ENCODE data around the gene PTH. TPM values are rescaled to one million over a fixed set of nuclear protein-coding genes. Genes with fewer than 3 reads are reported as not detected.
A peak's percentile ranks its signal among the peaks of the same experiment; 100 is the strongest.

PTH gene
- total RNA-seq, 1 donor from 2014 or later: not detected

DNA sequence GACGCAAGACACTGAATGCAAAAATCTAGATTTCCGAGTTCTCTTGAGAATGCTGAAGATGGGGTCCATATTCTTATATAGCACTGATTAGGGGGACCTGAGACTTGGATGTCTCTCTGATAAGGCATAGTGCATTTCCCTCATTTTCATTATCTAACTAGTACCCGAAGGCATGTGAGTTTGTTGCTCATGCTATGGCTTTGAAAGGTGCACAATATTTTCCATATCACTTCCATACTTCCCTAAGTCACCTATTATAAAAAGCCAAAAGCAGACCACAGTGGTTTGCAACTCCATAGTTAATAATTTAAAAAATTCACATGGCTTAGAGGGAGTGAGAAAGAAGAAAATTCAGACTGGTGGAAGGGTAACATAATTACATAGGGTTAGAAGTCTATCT is 34.5 kb downstream of the PTH start:
- peaks cover 2% of the 10 kb centered on the region for H3K27me3 Mint-ChIP-seq (ENCODE audit: insufficient read depth, low read depth)

DNA sequence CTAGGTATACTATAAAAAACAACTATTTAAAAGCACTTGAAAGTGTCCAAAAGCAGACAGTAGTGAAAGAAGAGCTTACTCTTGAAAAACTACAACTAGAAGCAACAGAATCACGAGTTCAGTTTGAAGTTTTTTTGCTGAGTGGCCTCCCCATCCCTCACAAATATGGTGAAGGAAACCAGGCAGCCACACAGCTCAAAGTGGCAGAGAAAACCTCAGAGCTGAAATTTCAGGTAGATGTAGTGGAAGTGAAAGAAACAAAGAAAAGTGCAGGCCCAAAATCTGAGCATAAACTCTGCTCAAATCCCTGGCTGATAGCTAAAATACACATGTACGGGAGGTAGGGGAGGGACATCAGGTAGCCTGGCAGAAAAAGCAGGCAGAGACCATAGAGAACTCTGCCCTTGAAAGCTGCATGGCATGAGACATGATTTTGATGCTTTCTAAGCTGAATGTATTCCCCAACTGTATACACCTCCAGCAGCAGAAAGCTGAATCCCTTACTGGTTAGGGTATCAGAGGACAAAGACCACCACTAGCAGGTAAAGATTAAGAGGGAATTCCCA is 44.9 kb downstream of the PTH start:
- DNase-seq (ENCODE audit: low spot score): no peak
- no peaks in the 10 kb centered on the region for H3K36me3 ChIP-seq
- no peaks in the 10 kb centered on the region for H4K20me1 ChIP-seq (ENCODE audit: low read depth)
- Mint-ChIP-seq H3K36me3 (peaks cover 9% of the 10 kb centered on the region), H3K4me1 (peaks cover 4% of the 10 kb centered on the region), H3K4me3 (no peak overlapping the region), H3K27ac (peak overlapping the region; percentile 62), H3K9me3 (peaks cover 13% of the 10 kb centered on the region), H3K27me3 (ENCODE audit: insufficient read depth, low read depth) (peaks cover 2% of the 10 kb centered on the region)
- H3K79me2 ChIP-seq (ENCODE audit: low read depth): peaks cover 86% of the 10 kb centered on the region
- peak overlapping the region; percentile 27 for H3K27ac ChIP-seq
- no peak overlapping the region for H3K4me3 ChIP-seq
- H3K4me1 ChIP-seq: peaks cover 14% of the 10 kb centered on the region
- H2AFZ ChIP-seq (replicated peaks): no peak overlapping the region
- peaks cover 8% of the 10 kb centered on the region for H3F3A ChIP-seq (ENCODE audit: low read depth)
- H3K27me3 ChIP-seq: no peaks in the 10 kb centered on the region
- no peaks in the 10 kb centered on the region for H3K9me3 ChIP-seq (ENCODE audit: low read depth)
- peak overlapping the region; percentile 26 for H3K4me2 ChIP-seq
- H3K9ac ChIP-seq: no peak overlapping the region
- TF ChIP-seq, protein P1, sequence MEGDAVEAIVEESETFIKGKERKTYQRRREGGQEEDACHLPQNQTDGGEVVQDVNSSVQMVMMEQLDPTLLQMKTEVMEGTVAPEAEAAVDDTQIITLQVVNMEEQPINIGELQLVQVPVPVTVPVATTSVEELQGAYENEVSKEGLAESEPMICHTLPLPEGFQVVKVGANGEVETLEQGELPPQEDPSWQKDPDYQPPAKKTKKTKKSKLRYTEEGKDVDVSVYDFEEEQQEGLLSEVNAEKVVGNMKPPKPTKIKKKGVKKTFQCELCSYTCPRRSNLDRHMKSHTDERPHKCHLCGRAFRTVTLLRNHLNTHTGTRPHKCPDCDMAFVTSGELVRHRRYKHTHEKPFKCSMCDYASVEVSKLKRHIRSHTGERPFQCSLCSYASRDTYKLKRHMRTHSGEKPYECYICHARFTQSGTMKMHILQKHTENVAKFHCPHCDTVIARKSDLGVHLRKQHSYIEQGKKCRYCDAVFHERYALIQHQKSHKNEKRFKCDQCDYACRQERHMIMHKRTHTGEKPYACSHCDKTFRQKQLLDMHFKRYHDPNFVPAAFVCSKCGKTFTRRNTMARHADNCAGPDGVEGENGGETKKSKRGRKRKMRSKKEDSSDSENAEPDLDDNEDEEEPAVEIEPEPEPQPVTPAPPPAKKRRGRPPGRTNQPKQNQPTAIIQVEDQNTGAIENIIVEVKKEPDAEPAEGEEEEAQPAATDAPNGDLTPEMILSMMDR (IDR thresholded peaks at IDR 0.05): no peak
- no peak for TF ChIP-seq EZH2 (IDR thresholded peaks at IDR 0.05)

More for the DNA sequence above, 34.5 kb downstream of the PTH start:
- no peak overlapping the region for H3K4me2 ChIP-seq
- peaks cover 10% of the 10 kb centered on the region for H3K4me1 ChIP-seq
- Mint-ChIP-seq H3K4me1 (peaks cover 19% of the 10 kb centered on the region), H3K9me3 (no peaks in the 10 kb centered on the region), H3K27ac (no peak overlapping the region), H3K36me3 (peaks cover 2% of the 10 kb centered on the region), H3K4me3 (peak overlapping the region; percentile 98)
- no peak overlapping the region for H3K9ac ChIP-seq
- TF ChIP-seq EZH2 (IDR thresholded peaks at IDR 0.05): no peak
- no peak for TF ChIP-seq EZH2phosphoT487 (IDR thresholded peaks at IDR 0.05)
- TF ChIP-seq, protein P1 (IDR thresholded peaks at IDR 0.05): no peak
- DNase-seq (ENCODE audit: low spot score): no peak
- no peaks in the 10 kb centered on the region for H3K36me3 ChIP-seq
- no peaks in the 10 kb centered on the region for H3K9me3 ChIP-seq (ENCODE audit: low read depth)
- no peak overlapping the region for H3K4me3 ChIP-seq
- no peaks in the 10 kb centered on the region for H3K27me3 ChIP-seq
- no peak overlapping the region for H2AFZ ChIP-seq (replicated peaks)
- peaks cover 9% of the 10 kb centered on the region for H4K20me1 ChIP-seq (ENCODE audit: low read depth)
- no peak overlapping the region for H3K27ac ChIP-seq
- H3F3A ChIP-seq (ENCODE audit: low read depth): peaks cover 20% of the 10 kb centered on the region
- peaks cover 58% of the 10 kb centered on the region for H3K79me2 ChIP-seq (ENCODE audit: low read depth)

GRCh38 chr11:13449522-13449921 is 46.3 kb downstream of the PTH start:
- Histone ChIP-seq H3F3A (ENCODE audit: low read depth) (peaks cover 8% of the 10 kb centered on the region), H3K27ac (no peak overlapping the region), H3K4me1 (peaks cover 14% of the 10 kb centered on the region), H3K9me3 (ENCODE audit: low read depth) (no peaks in the 10 kb centered on the region), H2AFZ (replicated peaks) (no peak overlapping the region), H4K20me1 (ENCODE audit: low read depth) (no peaks in the 10 kb centered on the region), H3K4me2 (no peak overlapping the region), H3K9ac (no peak overlapping the region), H3K27me3 (no peaks in the 10 kb centered on the region), H3K4me3 (no peak overlapping the region), H3K36me3 (no peaks in the 10 kb centered on the region), H3K79me2 (ENCODE audit: low read depth) (peaks cover 83% of the 10 kb centered on the region)
- DNase-seq (ENCODE audit: low spot score): no peak
- TF ChIP-seq, protein P1 (IDR thresholded peaks at IDR 0.05): no peak
- TF ChIP-seq EZH2 (IDR thresholded peaks at IDR 0.05): no peak
- no peak for TF ChIP-seq EZH2phosphoT487 (IDR thresholded peaks at IDR 0.05)
- Mint-ChIP-seq H3K27ac (no peak overlapping the region), H3K4me1 (peaks cover 4% of the 10 kb centered on the region), H3K27me3 (ENCODE audit: insufficient read depth, low read depth) (peaks cover 2% of the 10 kb centered on the region), H3K9me3 (peaks cover 13% of the 10 kb centered on the region), H3K36me3 (peaks cover 9% of the 10 kb centered on the region), H3K4me3 (no peak overlapping the region)
